Loucy (cell line): ENCODE results near the gene LDLRAD4.

Source experiments
- H2AFZ ChIP-seq: fragments of 200-600 bp; sonication (generic); 2 replicates; pipeline ENCODE4 v1.6.0; 2016; ENCODE audit warnings: antibody characterized with exemption, mild to moderate bottlenecking, low read length, moderate library complexity
- H3F3A ChIP-seq: fragments of 200-600 bp; 2 replicates; pipeline ENCODE4 v1.6.0; 2016; ENCODE audit warnings: antibody characterized with exemption, low read depth, mild to moderate bottlenecking
- H3K27me3 ChIP-seq: fragments of 200-600 bp; sonication (generic); 2 replicates; pipeline ENCODE4 v1.6.1; 2014; ENCODE audit warnings: low read length, mild to moderate bottlenecking; ENCODE audit not compliant: insufficient read depth, poor library complexity, severe bottlenecking
- H3K36me3 ChIP-seq: fragments of 200-600 bp; sonication (generic); 2 replicates; pipeline ENCODE4 v1.6.1; 2016; ENCODE audit warnings: low read length; ENCODE audit not compliant: insufficient read depth
- H3K4me1 ChIP-seq: fragments of 200-600 bp; sonication (generic); 2 replicates; pipeline ENCODE4 v1.5.1; 2014; ENCODE audit warnings: low read length, mild to moderate bottlenecking; ENCODE audit not compliant: insufficient read depth, poor library complexity, severe bottlenecking
- H3K4me2 ChIP-seq: fragments of 200-600 bp; sonication (generic); 2 replicates; pipeline ENCODE4 v1.6.0; 2014; ENCODE audit warnings: antibody characterized with exemption, low read length, low read depth, mild to moderate bottlenecking; ENCODE audit not compliant: poor library complexity, severe bottlenecking
- H3K4me3 ChIP-seq: fragments of 200-600 bp; sonication (generic); 2 replicates; pipeline ENCODE4 v1.5.1; 2014; ENCODE audit warnings: low read length, mild to moderate bottlenecking, mixed read lengths; ENCODE audit not compliant: poor library complexity, severe bottlenecking
- H3K79me2 ChIP-seq: fragments of 200-600 bp; sonication (generic); 2 replicates; pipeline ENCODE4 v1.6.1; 2014; ENCODE audit warnings: low read length; ENCODE audit not compliant: insufficient read depth
- H3K9ac ChIP-seq: fragments of 200-600 bp; sonication (generic); 2 replicates; pipeline ENCODE4 v1.6.0; 2014; ENCODE audit warnings: mild to moderate bottlenecking, low read depth, low read length, moderate library complexity; ENCODE audit not compliant: poor library complexity, severe bottlenecking
- H3K9me2 ChIP-seq: fragments of 200-600 bp; sonication (generic); replicated peaks from 2 replicates; pipeline ENCODE4 v1.6.1; 2016; ENCODE audit warnings: low read depth, low read length, mixed read lengths
- H3K9me3 ChIP-seq: fragments of 200-600 bp; sonication (generic); 2 replicates; pipeline ENCODE4 v1.6.1; 2014; ENCODE audit warnings: mild to moderate bottlenecking, antibody characterized with exemption, low read length, low read depth; ENCODE audit not compliant: insufficient read depth
- H4K20me1 ChIP-seq: fragments of 200-600 bp; sonication (generic); 2 replicates; pipeline ENCODE4 v1.6.0; 2014; ENCODE audit warnings: antibody characterized with exemption, low read length, mild to moderate bottlenecking; ENCODE audit not compliant: insufficient read depth, poor library complexity, severe bottlenecking
- EZH2phosphoT487 ChIP-seq: fragments of 200-600 bp; IDR thresholded peaks from 2 replicates; pipeline ENCODE4 v1.6.1; 2018; ENCODE audit warnings: antibody characterized with exemption, mild to moderate bottlenecking, moderate library complexity, borderline replicate concordance
- TF ChIP-seq, protein P1 (sequence below): fragments of 200-600 bp; sonication (generic); conservative IDR thresholded peaks from 2 replicates; pipeline ENCODE4 v1.5.1; 2014; ENCODE audit warnings: mild to moderate bottlenecking, antibody characterized with exemption, low read length

The LDLRAD4 gene

DNA sequence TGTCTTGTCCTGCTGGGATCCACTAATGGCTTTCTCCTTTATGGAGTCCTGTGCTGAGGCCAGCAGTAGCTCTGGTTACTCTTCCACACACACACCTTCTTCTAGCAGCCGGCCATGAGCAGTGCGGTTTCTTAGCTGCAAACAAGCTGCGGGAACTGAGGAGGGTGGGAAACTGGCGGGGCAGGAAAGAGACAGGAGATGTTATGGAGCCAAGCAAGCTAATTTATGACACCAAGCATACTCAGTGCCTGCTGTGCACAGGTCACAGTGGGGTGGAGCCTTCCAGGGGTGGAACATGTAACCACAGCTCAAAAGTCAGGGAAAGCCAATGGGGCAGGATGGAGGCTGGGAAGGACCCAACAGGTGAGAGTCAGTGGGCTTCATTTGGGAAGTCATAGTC is 327.0 kb downstream of the LDLRAD4 start:
- TF ChIP-seq, protein P1, sequence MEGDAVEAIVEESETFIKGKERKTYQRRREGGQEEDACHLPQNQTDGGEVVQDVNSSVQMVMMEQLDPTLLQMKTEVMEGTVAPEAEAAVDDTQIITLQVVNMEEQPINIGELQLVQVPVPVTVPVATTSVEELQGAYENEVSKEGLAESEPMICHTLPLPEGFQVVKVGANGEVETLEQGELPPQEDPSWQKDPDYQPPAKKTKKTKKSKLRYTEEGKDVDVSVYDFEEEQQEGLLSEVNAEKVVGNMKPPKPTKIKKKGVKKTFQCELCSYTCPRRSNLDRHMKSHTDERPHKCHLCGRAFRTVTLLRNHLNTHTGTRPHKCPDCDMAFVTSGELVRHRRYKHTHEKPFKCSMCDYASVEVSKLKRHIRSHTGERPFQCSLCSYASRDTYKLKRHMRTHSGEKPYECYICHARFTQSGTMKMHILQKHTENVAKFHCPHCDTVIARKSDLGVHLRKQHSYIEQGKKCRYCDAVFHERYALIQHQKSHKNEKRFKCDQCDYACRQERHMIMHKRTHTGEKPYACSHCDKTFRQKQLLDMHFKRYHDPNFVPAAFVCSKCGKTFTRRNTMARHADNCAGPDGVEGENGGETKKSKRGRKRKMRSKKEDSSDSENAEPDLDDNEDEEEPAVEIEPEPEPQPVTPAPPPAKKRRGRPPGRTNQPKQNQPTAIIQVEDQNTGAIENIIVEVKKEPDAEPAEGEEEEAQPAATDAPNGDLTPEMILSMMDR: no peak
- TF ChIP-seq EZH2phosphoT487: no peak
- H3K27me3 ChIP-seq: no peaks in the 10 kb centered on the region

DNA sequence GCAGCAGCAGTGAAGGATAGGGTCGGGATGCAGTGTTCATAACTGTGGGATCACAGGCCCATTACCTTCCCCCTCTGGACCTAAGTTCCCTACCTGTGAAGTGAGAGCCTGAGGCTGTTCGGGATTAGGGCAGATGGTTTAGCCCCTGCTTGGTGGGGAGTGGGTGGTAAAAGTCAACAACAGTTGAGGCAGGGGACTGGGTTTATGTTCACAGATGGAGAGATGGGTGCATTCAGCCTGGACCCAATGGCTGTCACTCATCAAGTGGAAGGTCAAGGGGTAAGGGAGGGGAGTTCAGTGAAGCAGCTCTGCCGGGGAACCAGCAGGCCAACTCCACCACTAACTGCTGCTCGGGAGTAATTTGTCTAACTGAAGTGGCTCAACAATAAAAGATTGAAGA is 327.4 kb downstream of the LDLRAD4 start:
- H4K20me1 ChIP-seq: no peaks in the 10 kb centered on the region
- no peaks in the 10 kb centered on the region for H3K27me3 ChIP-seq
- H3K4me2 ChIP-seq: no peak overlapping the region
- H3K4me3 ChIP-seq: no peak overlapping the region
- no peaks in the 10 kb centered on the region for H3K79me2 ChIP-seq
- no peak overlapping the region for H2AFZ ChIP-seq
- no peak for TF ChIP-seq EZH2phosphoT487
- TF ChIP-seq, protein P1: no peak
- no peaks in the 10 kb centered on the region for H3F3A ChIP-seq
- 0 out of 2 replicates have a peak, but pooled peaks cover 6% of the 10 kb centered on the region for H3K36me3 ChIP-seq
- H3K9me3 ChIP-seq: peaks cover 13% of the 10 kb centered on the region; the same call in 1 of the 2 replicates
- H3K9ac ChIP-seq: no peak overlapping the region
- H3K4me1 ChIP-seq: peaks cover 8% of the 10 kb centered on the region
- H3K9me2 ChIP-seq: no peaks in the 10 kb centered on the region

More for the DNA sequence above, 327.0 kb downstream of the LDLRAD4 start:
- no peak overlapping the region for H3K4me2 ChIP-seq
- no peak overlapping the region for H3K4me3 ChIP-seq
- H3K36me3 ChIP-seq: 0 out of 2 replicates have a peak, but pooled peaks cover 6% of the 10 kb centered on the region
- no peak overlapping the region for H3K9ac ChIP-seq
- H3K4me1 ChIP-seq: peaks cover 13% of the 10 kb centered on the region
- no peaks in the 10 kb centered on the region for H4K20me1 ChIP-seq
- no peaks in the 10 kb centered on the region for H3K79me2 ChIP-seq
- no peak overlapping the region for H2AFZ ChIP-seq
- no peaks in the 10 kb centered on the region for H3F3A ChIP-seq
- peaks cover 13% of the 10 kb centered on the region; the same call in 1 of the 2 replicates for H3K9me3 ChIP-seq
- H3K9me2 ChIP-seq: no peaks in the 10 kb centered on the region

DNA sequence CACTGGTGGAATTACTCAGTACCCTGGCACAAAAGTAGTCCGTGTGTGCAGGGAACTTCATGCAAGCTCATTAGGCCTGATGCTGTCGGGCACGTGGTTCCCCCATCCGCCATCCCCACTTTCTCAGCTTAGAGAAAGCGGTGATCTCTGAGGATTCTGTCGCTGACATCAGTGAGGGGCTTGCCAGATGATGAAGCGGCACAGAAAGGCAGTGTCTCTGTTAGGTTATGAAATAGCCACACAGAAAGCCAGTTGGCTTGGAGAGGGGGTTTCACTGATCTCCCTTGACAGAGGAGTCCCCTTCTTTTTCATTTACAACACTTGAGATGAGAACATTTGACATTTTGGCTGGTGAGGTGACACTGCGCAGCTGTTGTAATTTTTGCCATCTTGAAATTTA is 328.1 kb downstream of the LDLRAD4 start:
- Histone ChIP-seq H3K4me1 (peaks cover 1% of the 10 kb centered on the region), H3K27me3 (no peaks in the 10 kb centered on the region), H3K9me2 (no peaks in the 10 kb centered on the region), H3K4me3 (no peak overlapping the region), H3K9me3 (peaks cover 13% of the 10 kb centered on the region; the same call in 1 of the 2 replicates), H3K4me2 (no peak overlapping the region), H2AFZ (no peak overlapping the region), H3F3A (no peaks in the 10 kb centered on the region), H3K79me2 (no peaks in the 10 kb centered on the region), H4K20me1 (no peaks in the 10 kb centered on the region), H3K36me3 (0 out of 2 replicates have a peak, but pooled peaks cover 6% of the 10 kb centered on the region), H3K9ac (no peak overlapping the region)
- no peak for TF ChIP-seq EZH2phosphoT487
- TF ChIP-seq, protein P1: no peak
